ENCODE results near the gene TPM3. TPM values are rescaled to one million over a fixed set of nuclear protein-coding genes. Genes with fewer than 3 reads are reported as not detected.

Gene TPM3
- total RNA-seq, 2 experiments from 2014 or later: 856 to 880 TPM

- CTCF ChIA-PET: interaction anchor here (0.8 to 3.6 kb wide), 8 partner anchors 12 to 113 kb away, joined by 3 to 17 read pairs (median 3); no protein-coding TSS in a partner anchor
Observed at GRCh38 chr1:154222518-154222917, 30.6 kb upstream of the TPM3 start.

GRCh38 chr1:154221278-154222001, 29.5 kb upstream of the TPM3 start:
- H3K9me3 Mint-ChIP-seq (ENCODE audit: insufficient read depth): peaks cover 9% of the 10 kb centered on the region
- peak overlapping the region; percentile 98 for H3K27ac Mint-ChIP-seq
- ATAC-seq: peak; percentile 47
- peak; percentile 77 for DNase-seq
- H3K36me3 Mint-ChIP-seq (ENCODE audit: low read depth): peaks cover 78% of the 10 kb centered on the region
- peak overlapping the region; percentile 99 for H3K4me3 Mint-ChIP-seq
- peaks cover 62% of the 10 kb centered on the region for H3K4me1 Mint-ChIP-seq (ENCODE audit: low read depth)
- POLR2A ChIA-PET: interaction anchor here (0.5 to 2.5 kb wide), 8 partner anchors 9 to 385 kb away, joined by 3 to 9 read pairs (median 4); no protein-coding TSS in a partner anchor
- no peaks in the 10 kb centered on the region for H3K27me3 Mint-ChIP-seq (ENCODE audit: low read depth)
- CTCF ChIA-PET: interaction anchor here (0.6 to 2.6 kb wide), 6 partner anchors 22 to 123 kb away, joined by 3 to 12 read pairs (median 4); no protein-coding TSS in a partner anchor

More at GRCh38 chr1:154222518-154222917, 30.6 kb upstream of the TPM3 start:
- no peak for DNase-seq
- peak overlapping the region; percentile 98 for H3K27ac Mint-ChIP-seq
- peak overlapping the region; percentile 99 for H3K4me3 Mint-ChIP-seq
- peaks cover 59% of the 10 kb centered on the region for H3K4me1 Mint-ChIP-seq (ENCODE audit: low read depth)
- H3K36me3 Mint-ChIP-seq (ENCODE audit: low read depth): peaks cover 83% of the 10 kb centered on the region
- no peaks in the 10 kb centered on the region for H3K27me3 Mint-ChIP-seq (ENCODE audit: low read depth)
- peaks cover 9% of the 10 kb centered on the region for H3K9me3 Mint-ChIP-seq (ENCODE audit: insufficient read depth)
- POLR2A ChIA-PET: interaction anchor here (0.6 to 2.5 kb wide), 3 partner anchors 21 to 65 kb away, joined by 3 to 9 read pairs (median 7); no protein-coding TSS in a partner anchor
- no peak for ATAC-seq

- Mint-ChIP-seq H3K4me1 (ENCODE audit: low read depth) (peaks cover 61% of the 10 kb centered on the region), H3K27ac (peak overlapping the region; percentile 98), H3K9me3 (ENCODE audit: insufficient read depth) (peaks cover 9% of the 10 kb centered on the region), H3K27me3 (ENCODE audit: low read depth) (no peaks in the 10 kb centered on the region), H3K4me3 (peak overlapping the region; percentile 99), H3K36me3 (ENCODE audit: low read depth) (peaks cover 78% of the 10 kb centered on the region)
- ChIA-PET CTCF (interaction anchor here (0.6 to 1.7 kb wide), 4 partner anchors 22 to 124 kb away, joined by 3 to 9 read pairs (median 4); no protein-coding TSS in a partner anchor), POLR2A (interaction anchor here (0.6 to 2.6 kb wide), 9 partner anchors 27 to 564 kb away, joined by 3 to 18 read pairs (median 4); partner anchors contain the start of gene RPS27)
- no peak for DNase-seq
- no peak for ATAC-seq
Observed at GRCh38 chr1:154220970-154221277, 29.0 kb upstream of the TPM3 start.

- Mint-ChIP-seq H3K27me3 (ENCODE audit: low read depth) (no peaks in the 10 kb centered on the region), H3K27ac (peak within 1 kb of the TSS; percentile 98), H3K4me3 (peak within 1 kb of the TSS; percentile 99), H3K9me3 (ENCODE audit: insufficient read depth) (peaks cover 9% of the 10 kb centered on the region), H3K36me3 (ENCODE audit: low read depth) (peaks cover 72% of the 10 kb centered on the region), H3K4me1 (ENCODE audit: low read depth) (peaks cover 62% of the 10 kb centered on the region)
- peak; percentile 88 for ATAC-seq
- CTCF ChIA-PET: interaction anchor here (0.9 to 5.2 kb wide), 7 partner anchors 13 to 233 kb away, joined by 3 to 39 read pairs (median 5); no protein-coding TSS in a partner anchor
- POLR2A ChIA-PET: interaction anchor here (0.6 to 2.6 kb wide), 15 partner anchors 19 to 721 kb away, joined by 3 to 18 read pairs (median 4); partner anchors contain the start of gene RPS27
- DNase-seq: peak; percentile 99
Observed at GRCh38 chr1:154220071-154220969, 28.4 kb upstream of the TPM3 start, which contains the start of gene UBAP2L. Gene UBAP2L, plus strand, starts transcription at chr1:154220955. Its CDS starts 4,169 bp downstream, at chr1:154225124.

GRCh38 chr1:154219541-154219940, 27.6 kb upstream of the TPM3 start:
- DNase-seq (no peak), ATAC-seq (no peak)
- H3K4me1 Mint-ChIP-seq (ENCODE audit: low read depth): peaks cover 59% of the 10 kb centered on the region
- CTCF ChIA-PET: interaction anchor here (0.7 to 5.2 kb wide), 8 partner anchors 12 to 274 kb away, joined by 3 to 39 read pairs (median 4); no protein-coding TSS in a partner anchor
- peak overlapping the region; percentile 98 for H3K27ac Mint-ChIP-seq
- POLR2A ChIA-PET: interaction anchor here (1.0 to 2.6 kb wide), 6 partner anchors 25 to 229 kb away, joined by 3 to 18 read pairs (median 5); no protein-coding TSS in a partner anchor
- H3K36me3 Mint-ChIP-seq (ENCODE audit: low read depth): peaks cover 65% of the 10 kb centered on the region
- H3K27me3 Mint-ChIP-seq (ENCODE audit: low read depth): no peaks in the 10 kb centered on the region
- peak overlapping the region; percentile 99 for H3K4me3 Mint-ChIP-seq
- H3K9me3 Mint-ChIP-seq (ENCODE audit: insufficient read depth): peaks cover 9% of the 10 kb centered on the region

- H3K4me3 Mint-ChIP-seq: peak overlapping the region; percentile 99
- POLR2A ChIA-PET: interaction anchor here (1.0 to 2.6 kb wide), 5 partner anchors 14 to 228 kb away, joined by 3 to 18 read pairs (median 5); no protein-coding TSS in a partner anchor
- H3K27ac Mint-ChIP-seq: peak overlapping the region; percentile 98
- H3K9me3 Mint-ChIP-seq (ENCODE audit: insufficient read depth): peaks cover 9% of the 10 kb centered on the region
- DNase-seq (no peak), ATAC-seq (no peak)
- H3K36me3 Mint-ChIP-seq (ENCODE audit: low read depth): peaks cover 66% of the 10 kb centered on the region
- peaks cover 54% of the 10 kb centered on the region for H3K4me1 Mint-ChIP-seq (ENCODE audit: low read depth)
- CTCF ChIA-PET: interaction anchor here (0.7 to 5.2 kb wide), 7 partner anchors 20 to 273 kb away, joined by 3 to 39 read pairs (median 4); no protein-coding TSS in a partner anchor
- no peaks in the 10 kb centered on the region for H3K27me3 Mint-ChIP-seq (ENCODE audit: low read depth)
Observed at GRCh38 chr1:154218545-154218944, 26.6 kb upstream of the TPM3 start.

GRCh38 chr1:154213274-154213673, 21.4 kb upstream of the TPM3 start:
- peaks cover 25% of the 10 kb centered on the region for H3K4me1 Mint-ChIP-seq (ENCODE audit: low read depth)
- DNase-seq: no peak

GRCh38 chr1:154212083-154212482, 20.2 kb upstream of the TPM3 start:
- Mint-ChIP-seq H3K4me3 (no peak overlapping the region), H3K27ac (peak overlapping the region; percentile 71), H3K27me3 (ENCODE audit: low read depth) (no peaks in the 10 kb centered on the region), H3K4me1 (ENCODE audit: low read depth) (peaks cover 13% of the 10 kb centered on the region), H3K9me3 (ENCODE audit: insufficient read depth) (no peaks in the 10 kb centered on the region), H3K36me3 (ENCODE audit: low read depth) (peaks cover 55% of the 10 kb centered on the region)
- DNase-seq (no peak), ATAC-seq (no peak)
- CTCF ChIA-PET: interaction anchor here (3.9 kb wide), 1 partner anchor 13 kb away, joined by 14 read pairs; no protein-coding TSS in a partner anchor
- POLR2A ChIA-PET: no interaction called here

More at GRCh38 chr1:154213274-154213673, 21.4 kb upstream of the TPM3 start:
- Mint-ChIP-seq H3K36me3 (ENCODE audit: low read depth) (peaks cover 56% of the 10 kb centered on the region), H3K9me3 (ENCODE audit: insufficient read depth) (no peaks in the 10 kb centered on the region), H3K27me3 (ENCODE audit: low read depth) (no peaks in the 10 kb centered on the region), H3K4me3 (no peak overlapping the region), H3K27ac (no peak overlapping the region)
- ChIA-PET POLR2A (interaction anchor here (0.6 kb wide), 1 partner anchor 313 kb away, joined by 3 read pairs; no protein-coding TSS in a partner anchor), CTCF (interaction anchor here (1.0 to 3.9 kb wide), 2 partner anchors 14 to 122 kb away, joined by 3 to 14 read pairs; no protein-coding TSS in a partner anchor)
- ATAC-seq: no peak

- Mint-ChIP-seq H3K27me3 (ENCODE audit: low read depth) (no peaks in the 10 kb centered on the region), H3K4me1 (ENCODE audit: low read depth) (peaks cover 4% of the 10 kb centered on the region), H3K27ac (no peak overlapping the region), H3K36me3 (ENCODE audit: low read depth) (peaks cover 59% of the 10 kb centered on the region), H3K4me3 (no peak overlapping the region), H3K9me3 (ENCODE audit: insufficient read depth) (no peaks in the 10 kb centered on the region)
- DNase-seq (no peak), ATAC-seq (no peak)
- ChIA-PET CTCF (interaction anchor here (1.4 kb wide), 1 partner anchor 9 kb away, joined by 5 read pairs; no protein-coding TSS in a partner anchor), POLR2A (no interaction called here)
Observed at GRCh38 chr1:154208677-154209388, 16.9 kb upstream of the TPM3 start.

GRCh38 chr1:154207262-154207661, 15.4 kb upstream of the TPM3 start:
- no peak for DNase-seq
- Mint-ChIP-seq H3K36me3 (ENCODE audit: low read depth) (peaks cover 47% of the 10 kb centered on the region), H3K27me3 (ENCODE audit: low read depth) (no peaks in the 10 kb centered on the region), H3K27ac (no peak overlapping the region), H3K9me3 (ENCODE audit: insufficient read depth) (no peaks in the 10 kb centered on the region), H3K4me1 (ENCODE audit: low read depth) (peaks cover 4% of the 10 kb centered on the region), H3K4me3 (no peak overlapping the region)
- CTCF ChIA-PET: interaction anchor here (0.9 to 1.4 kb wide), 3 partner anchors 8 to 128 kb away, joined by 3 to 5 read pairs (median 4); a partner anchor contains a TSS
- POLR2A ChIA-PET: no interaction called here
- ATAC-seq: no peak

Measured in activated CD8-positive, alpha-beta T cell treated with anti-CD3 and anti-CD28 coated beads, Interleukin-2, amount 10 ng/mL, durations not matched to agents 7 days and 5 days (primary cell).